Measurements from ENCODE around the gene PTPRG. TPM values are rescaled to one million over a fixed set of nuclear protein-coding genes. Genes with fewer than 3 reads are reported as not detected.

The PTPRG gene
- total RNA-seq, 4 donors from 2014 or later: 51.9 to 56.8 (median 54.4) TPM

DNA sequence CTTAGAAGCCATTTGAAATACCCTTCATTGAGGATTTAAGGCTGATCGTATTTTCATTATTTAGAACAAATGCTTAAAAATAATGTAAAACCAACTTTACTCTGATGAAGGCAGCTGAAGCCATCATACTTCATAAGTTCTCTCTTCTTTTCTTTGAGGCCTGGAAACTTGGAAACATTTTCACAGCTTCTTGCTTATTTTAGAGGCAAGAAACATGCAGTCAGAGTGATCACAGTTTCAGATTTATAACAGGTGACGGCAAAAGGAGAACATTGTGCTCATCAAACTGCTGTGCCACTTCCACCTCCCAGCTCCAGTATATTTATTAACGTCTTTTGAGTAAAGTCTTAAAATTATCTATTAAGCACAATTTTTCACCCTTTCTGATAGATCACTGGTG, 376.1 kb downstream of the PTPRG start:
- intact Hi-C loops (cut with DNase I): no loop called here
- TF ChIP-seq CTCF (IDR thresholded peaks at IDR 0.05): no peak
- TF ChIP-seq POLR2A (IDR thresholded peaks at IDR 0.05; ENCODE audit: low read depth): no peak
- TF ChIP-seq POLR2AphosphoS5 (IDR thresholded peaks at IDR 0.05): no peak
- H3K9me3 ChIP-seq: peaks cover 0 to 4% (median 0%) of the 10 kb centered on the region in 4 donors
- no peaks in the 10 kb centered on the region for H3K36me3 ChIP-seq
- no peak overlapping the region for H3K4me3 ChIP-seq
- DNase-seq (ENCODE audit: extremely low spot score): peak; percentile 7
- peaks cover under 1 to 22% (median 8%) of the 10 kb centered on the region in 4 donors for H3K4me1 ChIP-seq
- H3K27ac ChIP-seq (replicated peaks in 1 of 4): no peak overlapping the region
- H3K27me3 ChIP-seq: no peaks in the 10 kb centered on the region
- 68% methylated on average over 3 of the region's 3 CpGs for WGBS

- H3K36me3 ChIP-seq: no peaks in the 10 kb centered on the region
- H3K27me3 ChIP-seq: no peaks in the 10 kb centered on the region
- no peak overlapping the region for H3K27ac ChIP-seq (replicated peaks in 1 of 4)
- DNase-seq (ENCODE audit: extremely low spot score): peak; percentile 10
- H3K9me3 ChIP-seq: peaks cover 0 to 4% (median 0%) of the 10 kb centered on the region in 4 donors
- no peak overlapping the region for H3K4me3 ChIP-seq
- TF ChIP-seq EP300 (IDR thresholded peaks at IDR 0.05): no peak
- no peak for TF ChIP-seq CTCF (IDR thresholded peaks at IDR 0.05)
- TF ChIP-seq POLR2A (IDR thresholded peaks at IDR 0.05; ENCODE audit: low read depth): no peak
- TF ChIP-seq POLR2AphosphoS5 (IDR thresholded peaks at IDR 0.05): no peak
- peaks cover 0 to 15% (median 5%) of the 10 kb centered on the region in 4 donors for H3K4me1 ChIP-seq
- intact Hi-C loops (cut with DNase I): no loop called here
- 87% methylated on average over 9 of the region's 9 CpGs for WGBS
Measured at GRCh38 chr3:61938878-61939549, 377.6 kb downstream of the PTPRG start.

DNA sequence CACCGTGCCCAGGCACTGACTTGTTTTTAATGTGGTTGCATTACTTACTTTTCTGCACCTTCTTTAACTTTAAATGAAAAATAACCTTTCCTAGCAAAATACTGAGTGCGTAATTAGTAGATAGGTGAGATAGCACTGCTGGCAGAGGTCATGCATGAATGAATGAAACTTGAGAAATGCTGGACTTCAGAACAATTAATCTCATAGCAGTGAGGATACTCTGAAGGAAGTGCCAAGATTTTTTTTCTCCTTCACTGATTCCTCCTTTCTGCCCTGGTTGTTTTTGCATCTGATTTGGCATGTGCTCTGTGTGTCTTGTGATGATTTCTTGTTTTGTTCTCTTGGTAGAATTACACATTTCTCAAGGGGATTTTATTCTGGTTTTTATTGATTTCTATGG, 378.9 kb downstream of the PTPRG start:
- Histone ChIP-seq H3K27ac (replicated peaks in 1 of 4) (no peak overlapping the region), H3K27me3 (no peaks in the 10 kb centered on the region), H3K36me3 (no peaks in the 10 kb centered on the region), H3K4me3 (no peak overlapping the region), H3K9me3 (no peaks in the 10 kb centered on the region), H3K4me1 (peaks cover 0 to 15% (median 5%) of the 10 kb centered on the region in 4 donors)
- TF ChIP-seq POLR2AphosphoS5 (IDR thresholded peaks at IDR 0.05) (no peak), POLR2A (IDR thresholded peaks at IDR 0.05; ENCODE audit: low read depth) (no peak), CTCF (IDR thresholded peaks at IDR 0.05) (no peak), EP300 (IDR thresholded peaks at IDR 0.05) (no peak)
- DNase-seq (ENCODE audit: extremely low spot score): peak; percentile 45
- WGBS: 100% methylated on average over 2 of the region's 2 CpGs
- intact Hi-C loops (cut with DNase I): no loop called here

- no peaks in the 10 kb centered on the region for H3K27me3 ChIP-seq
- intact Hi-C loops (cut with DNase I): no loop called here
- WGBS: 99% methylated on average over 4 of the region's 4 CpGs
- peak; percentile 21 for DNase-seq (ENCODE audit: extremely low spot score)
- no peaks in the 10 kb centered on the region for H3K9me3 ChIP-seq
- no peak for TF ChIP-seq CTCF (IDR thresholded peaks at IDR 0.05)
- no peak for TF ChIP-seq POLR2AphosphoS5 (IDR thresholded peaks at IDR 0.05)
- TF ChIP-seq EP300 (IDR thresholded peaks at IDR 0.05): no peak
- no peak for TF ChIP-seq POLR2A (IDR thresholded peaks at IDR 0.05; ENCODE audit: low read depth)
- peaks cover 14 to 30% (median 22%) of the 10 kb centered on the region in 4 donors for H3K4me1 ChIP-seq
- H3K4me3 ChIP-seq: no peak overlapping the region
- H3K36me3 ChIP-seq: no peaks in the 10 kb centered on the region
- H3K27ac ChIP-seq (replicated peaks in 1 of 4): no peak overlapping the region
Measured at GRCh38 chr3:61943975-61944374, 382.6 kb downstream of the PTPRG start.

GRCh38 chr3:61944726-61945125, 383.4 kb downstream of the PTPRG start:
- Histone ChIP-seq H3K27me3 (no peaks in the 10 kb centered on the region), H3K4me1 (peaks cover 14 to 33% (median 22%) of the 10 kb centered on the region in 4 donors), H3K9me3 (no peaks in the 10 kb centered on the region), H3K36me3 (no peaks in the 10 kb centered on the region), H3K4me3 (no peak overlapping the region), H3K27ac (replicated peaks in 1 of 4) (no peak overlapping the region)
- intact Hi-C loops (cut with DNase I): no loop called here
- peak; percentile 62 for DNase-seq (ENCODE audit: extremely low spot score)
- TF ChIP-seq POLR2AphosphoS5 (IDR thresholded peaks at IDR 0.05) (no peak), EP300 (IDR thresholded peaks at IDR 0.05) (no peak), POLR2A (IDR thresholded peaks at IDR 0.05; ENCODE audit: low read depth) (no peak), CTCF (IDR thresholded peaks at IDR 0.05) (no peak)
- 91% methylated on average over 6 of the region's 6 CpGs for WGBS

All from esophagus muscularis mucosa (tissue), 4 donors.